Right lobe of liver (tissue), 6 donors: ENCODE results near the gene DCPS. TPM values are rescaled to one million over a fixed set of nuclear protein-coding genes. Genes with fewer than 3 reads are reported as not detected.

Experiments used
- ATAC-seq, 4 donors: fragments of 200-7000 bp; cut with Tn5 transposase; one replicate each; pipeline ENCODE4 v1.9.1; 2020; ENCODE audit warnings: mild to moderate bottlenecking in 4 of 4, moderate library complexity in 4 of 4
- DNase-seq, 3 donors: peaks; one replicate each; pipeline ENCODE4 v3.0.0-alpha.2; 2020
- H3K27ac ChIP-seq, 3 donors: fragments of 200-600 bp; one replicate each; pipeline ENCODE4 v1.8.0; 2022
- H3K27me3 ChIP-seq, 2 donors: fragments of 200-600 bp; one replicate each; pipeline ENCODE4 v1.8.0; 2022
- H3K36me3 ChIP-seq, 4 donors: fragments of 200-600 bp; sonication (generic) in 1 of 4; one replicate each; pipeline versions ENCODE4 v1.5.1 to v1.8.0; 2017 to 2022; ENCODE audit warnings: control low read depth in 1 of 4
- H3K4me1 ChIP-seq, 4 donors: fragments of 200-600 bp; sonication (generic) in 1 of 4; one replicate each; pipeline versions ENCODE4 v1.5.1 to v1.8.0; 2017 to 2022; ENCODE audit warnings: control low read depth in 1 of 4
- H3K4me3 ChIP-seq, 3 donors: fragments of 200-600 bp; one replicate each; pipeline ENCODE4 v1.8.0; 2022
- H3K9me3 ChIP-seq, 4 donors: fragments of 200-600 bp; sonication (generic) in 1 of 4; one replicate each; pipeline versions ENCODE4 v1.5.1 to v1.8.0; 2017 to 2022; ENCODE audit warnings: control low read depth in 1 of 4
- POLR2A ChIP-seq: fragments of 450-650 bp; IDR thresholded peaks from one replicate; pipeline ENCODE4 v1.6.1; 2017; ENCODE audit warnings: antibody characterized with exemption, mild to moderate bottlenecking
- WGBS: methylation state at CpG from one replicate; pipeline ENCODE4 v1.1.6; 2018; ENCODE audit warnings: low coverage, low lambda C conversion rate; ENCODE audit not compliant: insufficient coverage; ENCODE audit errors: missing lambda C conversion rate; 5-methylcytosine and 5-hydroxymethylcytosine counted together
- intact Hi-C, 2 donors: fragments of 100-400 bp; cut with DNase I; formaldehyde crosslinking; loops; one replicate each; pipeline versions ENCODE4 v1.11.2 to v1.14.1; 2022
- total RNA-seq, 6 experiments: library from RNA; depleted of rRNA in 2 of 6; stranded (reverse); fragments of >200 nt in 2 of 6; fragmentation: NEBNext Ultra II Directional in 3 of 6; extraction: Animal tissue kit (Norgen Biotek cat#: 25700) in 3 of 6; gene quantifications; one replicate each; pipeline versions ENCODE4 v1.1.0 to v1.2.4, GENCODE V29; 2016 to 2023
- TF ChIP-seq, protein P1 (sequence below), 4 donors: fragments of 200-600 bp in 3 of 4; fragments of 450-650 bp in 1 of 4; IDR thresholded peaks; one replicate each; pipeline versions ENCODE4 v1.5.1 to v1.8.0; 2016 to 2022; ENCODE audit warnings: antibody characterized with exemption in 4 of 4, mild to moderate bottlenecking in 2 of 4
- donor health status: DM: no; HTN: yes; CAD: no.
- donor health status: DM: no; HTN: no; CAD: no.
- donor health status: DM: no; HTN: no; CAD: no.
- donor health status: DM: no; HTN: yes; CAD: no.
- donor health status: DM: no; HTN: yes; CAD: no.

The DCPS gene
- total RNA-seq, 6 experiments from 2014 or later: 12.6 to 65.2 (median 21.9) TPM

DNA sequence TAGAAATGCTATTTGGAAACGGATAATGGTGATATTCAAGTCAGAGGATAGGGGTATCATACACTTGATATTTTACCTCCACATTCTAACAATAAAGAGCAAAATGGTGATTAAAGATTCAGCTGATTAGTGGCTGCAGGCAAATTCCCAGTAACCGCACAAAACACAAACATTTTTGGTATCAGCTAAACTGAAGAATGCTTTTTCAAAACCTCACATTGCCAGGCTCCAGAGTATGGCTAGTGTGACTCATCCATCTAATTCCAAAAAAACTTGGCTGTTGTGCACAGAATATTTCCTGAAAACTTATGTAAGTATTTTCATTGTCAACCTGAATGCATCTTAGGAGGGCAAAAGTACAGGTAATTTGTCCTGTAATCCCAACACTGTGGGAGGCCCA, 46.1 kb upstream of the DCPS start:
- H3K4me1 ChIP-seq: no peaks in the 10 kb centered on the region
- no peak for TF ChIP-seq POLR2A
- TF ChIP-seq, protein P1, sequence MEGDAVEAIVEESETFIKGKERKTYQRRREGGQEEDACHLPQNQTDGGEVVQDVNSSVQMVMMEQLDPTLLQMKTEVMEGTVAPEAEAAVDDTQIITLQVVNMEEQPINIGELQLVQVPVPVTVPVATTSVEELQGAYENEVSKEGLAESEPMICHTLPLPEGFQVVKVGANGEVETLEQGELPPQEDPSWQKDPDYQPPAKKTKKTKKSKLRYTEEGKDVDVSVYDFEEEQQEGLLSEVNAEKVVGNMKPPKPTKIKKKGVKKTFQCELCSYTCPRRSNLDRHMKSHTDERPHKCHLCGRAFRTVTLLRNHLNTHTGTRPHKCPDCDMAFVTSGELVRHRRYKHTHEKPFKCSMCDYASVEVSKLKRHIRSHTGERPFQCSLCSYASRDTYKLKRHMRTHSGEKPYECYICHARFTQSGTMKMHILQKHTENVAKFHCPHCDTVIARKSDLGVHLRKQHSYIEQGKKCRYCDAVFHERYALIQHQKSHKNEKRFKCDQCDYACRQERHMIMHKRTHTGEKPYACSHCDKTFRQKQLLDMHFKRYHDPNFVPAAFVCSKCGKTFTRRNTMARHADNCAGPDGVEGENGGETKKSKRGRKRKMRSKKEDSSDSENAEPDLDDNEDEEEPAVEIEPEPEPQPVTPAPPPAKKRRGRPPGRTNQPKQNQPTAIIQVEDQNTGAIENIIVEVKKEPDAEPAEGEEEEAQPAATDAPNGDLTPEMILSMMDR (IDR thresholded peaks at IDR 0.05): no peak

DNA sequence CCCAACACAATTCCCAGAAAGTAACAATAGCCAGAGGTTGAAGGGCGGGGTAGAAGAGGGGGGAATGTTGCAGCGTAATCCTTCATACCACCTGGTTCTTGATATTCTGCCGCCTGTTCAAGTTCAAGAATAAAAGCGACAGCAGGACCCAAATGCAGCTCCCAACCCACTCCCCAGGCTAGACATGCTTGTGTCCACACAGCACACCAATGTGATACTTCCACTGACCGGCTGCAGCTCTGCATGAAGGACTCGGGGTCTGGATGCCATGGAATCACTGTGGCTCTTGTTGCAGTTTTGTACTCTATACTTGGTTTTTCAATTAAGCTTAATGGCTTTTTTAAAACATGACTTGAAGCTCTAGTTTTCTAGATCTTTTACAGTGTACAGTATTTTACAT, 41.6 kb upstream of the DCPS start:
- TF ChIP-seq POLR2A: no peak
- TF ChIP-seq, protein P1 (IDR thresholded peaks at IDR 0.05): no peak
- no peak overlapping the region for H3K4me3 ChIP-seq
- no peaks in the 10 kb centered on the region for H3K9me3 ChIP-seq
- ATAC-seq: no peak
- intact Hi-C loops: loop anchor here in 1 of 2 donors (10.0 kb wide), 1 partner anchor 47 kb away; the partner anchor contains the start of genes FAM118B and RPUSD4
- no peaks in the 10 kb centered on the region for H3K27me3 ChIP-seq
- H3K27ac ChIP-seq: no peak overlapping the region
- H3K4me1 ChIP-seq: peaks cover 0 to 4% (median 0%) of the 10 kb centered on the region in 4 donors
- H3K36me3 ChIP-seq: peaks cover 7 to 60% (median 31%) of the 10 kb centered on the region in 4 donors
- WGBS: 100% methylated on average over 3 of the region's 6 CpGs
- no peak for DNase-seq

More for the DNA sequence above, 46.1 kb upstream of the DCPS start:
- Histone ChIP-seq H3K36me3 (peaks cover 0 to 19% (median 6%) of the 10 kb centered on the region in 4 donors), H3K27me3 (no peaks in the 10 kb centered on the region), H3K27ac (no peak overlapping the region), H3K9me3 (no peaks in the 10 kb centered on the region), H3K4me3 (no peak overlapping the region)
- 94% methylated on average over 2 of the region's 2 CpGs for WGBS
- intact Hi-C loops: no loop called here
- DNase-seq (no peak), ATAC-seq (no peak)

DNA sequence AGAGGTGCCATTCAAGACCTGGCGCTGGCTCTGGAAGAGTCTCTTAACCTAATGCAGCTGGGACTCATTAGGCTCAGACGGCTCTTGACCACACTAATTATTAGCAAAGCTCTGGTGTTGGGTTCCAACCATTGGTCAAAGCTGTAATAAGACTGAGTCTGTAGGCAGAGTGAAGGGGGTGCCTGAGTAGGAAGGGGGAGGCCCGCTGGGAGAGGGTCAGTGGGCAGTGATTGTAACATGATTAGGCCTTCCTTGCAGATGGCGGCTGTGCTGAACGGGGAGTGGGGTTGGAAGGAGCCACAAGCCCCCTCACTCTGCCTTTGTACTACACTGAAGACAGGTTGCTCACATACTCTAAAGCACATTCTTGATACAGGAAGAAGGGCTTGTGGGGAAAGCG, 40.4 kb upstream of the DCPS start:
- Histone ChIP-seq H3K27me3 (no peaks in the 10 kb centered on the region), H3K36me3 (peaks cover 7 to 60% (median 31%) of the 10 kb centered on the region in 4 donors), H3K9me3 (no peaks in the 10 kb centered on the region), H3K4me3 (no peak overlapping the region), H3K27ac (no peak overlapping the region), H3K4me1 (peaks cover 0 to 7% (median 0%) of the 10 kb centered on the region in 4 donors)
- WGBS: 60% methylated on average over 2 of the region's 6 CpGs
- no peak for DNase-seq
- no peak for TF ChIP-seq POLR2A
- TF ChIP-seq, protein P1 (IDR thresholded peaks at IDR 0.05): no peak
- intact Hi-C loops: loop anchor here in 1 of 2 donors (10.0 kb wide), 1 partner anchor 49 kb away; the partner anchor contains the start of genes FAM118B and RPUSD4
- ATAC-seq: no peak

DNA sequence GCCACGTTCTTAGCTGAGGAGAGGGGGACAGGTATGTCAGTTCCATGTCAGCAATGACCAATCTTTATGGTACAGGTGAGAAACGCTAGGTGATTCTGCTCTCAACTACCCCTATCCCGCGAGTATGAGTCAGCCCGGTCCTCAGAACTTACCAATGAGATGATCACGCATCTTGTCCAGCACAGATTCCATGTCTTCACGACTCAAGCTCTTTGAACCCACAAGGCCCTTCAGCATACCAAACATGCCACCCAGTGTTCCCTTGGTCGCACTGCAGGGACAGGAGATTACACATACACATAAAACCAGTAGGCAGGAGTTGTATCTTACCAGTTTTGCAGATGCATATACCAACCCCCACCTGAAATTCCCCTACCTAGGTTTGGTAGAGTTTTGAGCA, 38.0 kb upstream of the DCPS start:
- peaks cover 0 to 15% (median 4%) of the 10 kb centered on the region in 4 donors for H3K4me1 ChIP-seq
- no peaks in the 10 kb centered on the region for H3K9me3 ChIP-seq
- TF ChIP-seq, protein P1 (IDR thresholded peaks at IDR 0.05): no peak
- TF ChIP-seq POLR2A: no peak
- peaks cover 7 to 60% (median 31%) of the 10 kb centered on the region in 4 donors for H3K36me3 ChIP-seq
- DNase-seq (no peak), ATAC-seq (no peak)
- H3K4me3 ChIP-seq: no peak overlapping the region
- 92% methylated on average over 2 of the region's 8 CpGs for WGBS
- no peaks in the 10 kb centered on the region for H3K27me3 ChIP-seq
- H3K27ac ChIP-seq: no peak overlapping the region
- intact Hi-C loops: loop anchor here in 1 of 2 donors (10.0 kb wide), 1 partner anchor 51 kb away; the partner anchor contains the start of genes FAM118B and RPUSD4
